Measurements from ENCODE around the gene RAD51B.
"Not testable (repeated sequence)": the region's sequence is repeated elsewhere in the genome, so short reads cannot be mapped to it uniquely, and the experiment has no call there.

Gene RAD51B

DNA sequence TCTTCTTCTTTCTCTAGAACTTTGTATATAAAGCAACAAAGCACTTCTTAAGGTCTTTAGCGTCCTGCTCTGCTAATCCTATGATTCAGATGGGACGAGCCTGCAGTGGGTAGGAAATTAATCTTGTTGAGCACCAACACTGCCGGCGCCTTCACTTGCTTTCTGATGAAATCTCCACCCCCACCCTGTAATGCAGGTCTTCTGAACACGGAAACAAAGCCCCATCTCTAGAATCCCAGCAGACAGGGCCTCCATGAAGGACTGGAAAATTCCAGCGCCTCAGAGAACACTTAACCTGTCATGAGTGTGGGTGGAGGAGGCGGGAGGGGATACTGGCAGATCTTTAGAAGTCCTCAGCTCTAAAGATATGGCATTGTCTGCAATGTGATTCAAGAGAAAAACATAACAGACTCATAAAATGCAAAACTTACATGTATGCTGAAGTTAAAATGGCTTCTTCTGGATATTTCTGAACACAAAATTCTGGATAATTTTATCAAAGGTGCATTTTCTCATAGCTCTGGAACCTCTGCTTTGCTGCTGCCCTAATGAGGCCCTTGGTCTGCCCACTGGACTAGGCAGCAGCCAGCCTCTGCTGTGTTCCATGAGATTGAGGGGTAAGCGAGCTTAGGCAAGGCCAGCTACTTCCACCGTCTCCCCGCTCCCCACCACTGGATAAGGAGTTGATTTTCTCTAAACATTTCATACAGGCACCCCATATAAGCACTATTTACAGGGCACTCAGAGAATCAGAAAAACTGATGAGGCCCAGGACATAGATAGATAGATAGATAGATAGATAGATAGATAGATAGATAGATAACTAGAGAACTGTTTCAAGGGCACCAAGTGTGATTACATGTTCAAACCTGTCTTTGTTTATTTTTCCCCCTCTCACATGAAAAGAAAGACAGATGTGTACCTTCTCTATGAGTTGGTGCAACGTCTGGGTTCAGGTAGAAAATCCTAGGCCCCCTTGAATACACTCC lies 930.2 kb downstream of the RAD51B start:
- no peak for FAIRE-seq

DNA sequence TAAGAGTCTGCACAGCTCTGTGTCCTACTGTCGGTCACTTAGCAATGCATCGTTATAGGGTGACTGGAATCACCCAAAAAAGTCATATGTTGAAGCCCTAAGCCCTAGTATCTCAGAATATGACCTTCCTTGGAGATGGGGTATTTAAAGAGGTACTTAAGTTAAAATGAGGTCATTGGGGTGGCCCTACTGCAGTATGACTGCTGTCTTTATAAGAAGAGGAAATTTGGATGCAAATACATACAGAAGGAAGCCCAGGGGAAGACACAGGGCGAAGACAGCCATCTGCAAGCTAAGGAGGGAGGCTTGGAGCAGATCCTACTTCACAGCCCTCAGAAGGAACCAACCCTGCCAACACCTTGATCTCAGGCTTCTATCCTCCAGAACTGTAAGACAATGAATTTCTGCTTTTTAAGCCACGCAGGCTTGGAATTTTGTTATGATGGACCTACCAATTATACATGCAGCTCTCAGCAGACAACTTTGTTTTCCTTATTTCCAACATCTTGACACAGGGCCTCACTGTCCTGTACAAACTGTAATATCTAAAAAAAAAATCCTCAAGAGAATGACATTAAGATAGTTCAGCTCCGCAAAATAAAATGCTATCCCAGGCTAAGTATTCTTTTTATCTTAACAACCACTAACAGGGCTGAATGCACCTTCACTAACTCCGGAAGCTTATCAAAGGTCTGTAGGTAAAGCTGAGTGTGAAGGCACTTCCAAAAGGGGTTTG lies 932.9 kb downstream of the RAD51B start:
- no peak for FAIRE-seq

DNA sequence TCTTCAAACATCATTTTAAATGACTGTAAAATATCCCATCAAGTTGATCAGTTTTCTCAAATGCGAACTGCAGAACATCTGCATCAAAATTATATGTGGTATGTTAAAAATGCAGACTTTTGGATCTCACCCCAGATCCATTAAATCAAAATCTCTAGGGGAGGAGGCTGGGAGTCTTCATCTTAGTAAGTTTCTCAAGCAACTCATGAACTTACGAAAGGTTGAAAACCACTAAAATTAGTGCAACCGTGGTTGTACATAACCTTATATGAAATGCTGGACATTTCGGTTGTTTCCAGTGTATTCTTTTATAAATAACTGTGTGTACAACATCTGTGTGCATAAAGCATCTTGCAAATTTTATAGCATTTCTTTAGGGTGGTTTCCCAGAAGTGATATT lies 934.1 kb downstream of the RAD51B start:
- no peak for FAIRE-seq

DNA sequence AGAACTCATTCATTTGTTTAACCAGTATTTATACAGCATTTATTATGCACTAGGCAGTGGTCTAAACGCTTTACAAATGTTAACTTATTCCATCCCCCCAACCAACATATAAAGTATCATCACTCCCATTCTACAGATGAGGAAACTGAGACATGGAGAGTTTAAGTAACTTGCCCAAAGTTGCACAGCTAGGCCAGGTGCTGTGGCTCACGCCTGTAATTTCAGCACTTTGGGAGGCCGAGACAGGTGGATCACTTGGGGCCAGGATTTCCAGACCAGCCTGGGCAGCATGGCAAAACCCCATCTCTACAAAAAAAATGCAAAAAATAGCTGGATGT lies 935.4 kb downstream of the RAD51B start:
- no peak for FAIRE-seq

DNA sequence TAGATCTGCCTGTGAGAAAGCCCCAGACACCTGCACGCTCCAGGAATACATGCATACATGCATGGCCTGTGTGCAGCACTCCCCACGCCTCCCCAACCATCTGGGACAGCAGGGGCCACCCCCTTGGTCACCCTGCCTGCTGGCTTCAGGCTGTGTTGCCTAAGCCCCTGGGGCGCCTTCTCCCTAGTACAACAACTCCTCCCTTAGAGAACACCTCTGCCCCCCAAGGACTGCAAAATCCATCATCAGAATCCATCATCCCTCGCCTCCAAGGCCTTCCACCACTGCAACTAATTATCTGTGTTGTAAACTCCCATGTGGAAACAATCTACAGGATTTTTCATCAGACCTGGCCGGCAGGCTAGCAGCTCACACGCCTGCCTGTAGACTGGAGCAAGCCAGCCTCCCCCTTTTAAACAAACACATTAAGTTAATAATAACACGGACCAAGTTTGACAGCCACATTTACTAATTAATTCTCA lies 936.5 kb downstream of the RAD51B start:
- FAIRE-seq = no peak

DNA sequence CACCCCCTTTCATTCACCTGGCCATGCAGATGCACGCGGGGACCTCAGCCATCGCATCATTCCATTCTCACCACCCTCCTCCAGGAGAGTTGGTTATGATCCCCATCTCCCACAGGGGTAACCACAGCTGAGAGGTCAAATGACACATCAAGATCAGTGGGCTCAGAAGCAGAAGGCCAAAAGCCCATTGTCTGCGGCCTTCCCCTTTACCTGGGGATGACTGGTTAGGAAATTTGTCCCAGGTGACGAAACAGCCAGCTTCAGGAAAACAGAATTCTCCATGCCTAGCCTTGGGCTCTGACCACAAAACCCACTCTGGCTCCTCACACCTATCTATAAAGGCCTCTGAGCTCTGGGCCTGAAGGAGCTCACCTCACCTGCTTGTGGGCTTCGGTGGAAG lies 937.2 kb downstream of the RAD51B start:
- FAIRE-seq = no peak

DNA sequence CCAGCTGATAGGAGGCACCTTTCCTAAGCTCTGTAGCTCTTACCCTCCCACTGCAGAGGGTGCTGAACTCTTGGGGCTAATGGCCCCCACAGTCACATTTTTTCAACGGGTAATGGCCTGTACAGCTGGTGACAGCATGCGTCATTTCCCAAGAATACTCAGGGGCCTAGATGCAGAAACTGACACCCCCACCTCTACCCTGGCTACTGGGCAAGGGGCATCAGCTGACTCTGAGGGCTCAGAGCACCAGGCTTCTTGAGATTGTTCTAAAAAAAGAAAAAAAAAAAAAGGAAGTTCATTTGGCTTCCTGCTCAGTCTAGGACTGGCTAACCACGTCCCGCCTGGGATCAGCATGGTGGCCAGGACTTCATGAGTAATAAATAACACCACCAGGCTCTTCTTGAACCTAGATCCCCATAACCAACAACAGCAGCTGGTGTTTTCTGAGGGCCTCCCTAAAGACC lies 938.1 kb downstream of the RAD51B start:
- FAIRE-seq = no peak

DNA sequence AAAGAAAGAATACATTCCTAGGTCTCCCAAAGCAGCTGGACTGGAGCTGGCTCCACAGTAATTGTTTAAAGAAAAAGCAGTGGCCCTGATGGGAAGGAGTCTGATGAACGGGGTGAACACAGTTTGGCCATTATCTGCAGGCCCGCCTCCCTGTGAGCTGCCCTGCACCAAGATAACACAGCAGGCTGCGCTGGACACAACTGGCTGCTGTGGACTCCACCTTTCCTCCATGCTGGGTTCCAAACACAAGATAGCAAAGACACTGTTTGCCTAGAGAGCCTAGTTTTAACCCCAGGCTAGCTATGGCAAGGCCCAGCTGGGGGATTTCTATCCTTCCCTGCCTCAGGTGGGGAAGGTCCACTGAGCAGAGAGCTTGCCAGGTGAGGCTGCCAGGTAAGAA lies 938.7 kb downstream of the RAD51B start:
- no peak for FAIRE-seq

DNA sequence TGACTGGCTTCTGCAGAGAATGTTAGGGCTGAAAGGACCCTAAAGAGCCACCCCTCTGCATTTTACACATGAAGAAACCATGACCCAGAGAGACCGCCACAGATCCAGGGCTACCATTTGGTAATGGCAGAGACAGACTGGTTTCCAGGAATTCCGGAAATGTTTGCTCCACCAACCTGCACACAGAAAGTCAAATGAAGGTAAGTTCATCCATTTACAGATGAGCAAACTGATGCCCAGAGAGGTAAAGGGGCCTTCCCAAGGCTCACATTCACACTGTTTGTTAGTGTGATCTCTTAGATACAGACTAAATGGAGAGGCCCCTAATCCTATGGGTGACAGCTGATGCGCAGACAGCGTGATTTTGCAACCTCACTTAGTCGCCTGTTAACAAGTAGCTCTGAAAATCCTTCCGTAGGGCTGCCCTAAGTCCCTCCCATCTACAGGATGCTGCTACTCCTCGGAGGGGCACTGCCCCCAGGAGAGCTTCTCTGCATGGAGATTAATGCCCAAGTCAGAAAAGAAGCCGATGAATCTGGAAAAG lies 939.5 kb downstream of the RAD51B start:
- no peak for FAIRE-seq

DNA sequence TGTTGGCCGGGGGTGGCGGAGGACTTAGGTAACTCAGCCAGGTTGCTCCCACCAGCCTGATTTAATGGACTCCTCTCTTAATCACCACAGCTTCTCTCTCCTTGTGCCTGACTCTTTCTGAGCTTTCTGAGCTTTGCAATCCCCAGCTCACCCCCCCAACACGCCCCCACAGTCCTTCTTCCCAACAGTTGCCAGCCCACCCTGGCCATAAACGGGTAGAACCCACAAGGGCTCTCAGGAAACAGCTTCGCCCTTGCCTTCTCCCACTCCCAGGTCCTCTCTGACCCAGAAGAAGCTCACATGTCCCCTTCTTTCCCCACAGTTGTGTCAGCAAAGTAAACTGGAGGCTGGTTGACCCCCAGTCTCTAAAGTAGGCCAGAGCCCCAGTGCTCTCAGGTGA lies 940.4 kb downstream of the RAD51B start:
- no peak for FAIRE-seq

DNA sequence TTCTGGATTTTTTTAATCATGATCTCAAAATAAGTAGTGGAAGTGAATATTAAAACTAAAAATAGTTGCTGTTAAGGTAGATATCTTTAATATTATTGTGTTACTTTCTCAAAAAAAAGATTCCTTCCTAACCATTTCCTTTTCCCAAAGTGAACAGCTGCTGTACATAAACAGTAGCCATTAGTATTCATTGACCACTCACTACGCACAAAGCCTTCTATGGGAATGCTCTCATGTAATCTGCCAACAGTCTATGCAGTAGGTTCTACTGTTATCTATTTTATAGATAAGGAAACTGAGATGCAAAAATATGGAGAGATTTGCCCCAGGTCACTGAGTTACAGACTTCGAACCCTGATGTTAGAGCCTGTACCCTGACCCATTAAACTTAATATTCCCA lies 941.2 kb downstream of the RAD51B start:
- no peak for FAIRE-seq

DNA sequence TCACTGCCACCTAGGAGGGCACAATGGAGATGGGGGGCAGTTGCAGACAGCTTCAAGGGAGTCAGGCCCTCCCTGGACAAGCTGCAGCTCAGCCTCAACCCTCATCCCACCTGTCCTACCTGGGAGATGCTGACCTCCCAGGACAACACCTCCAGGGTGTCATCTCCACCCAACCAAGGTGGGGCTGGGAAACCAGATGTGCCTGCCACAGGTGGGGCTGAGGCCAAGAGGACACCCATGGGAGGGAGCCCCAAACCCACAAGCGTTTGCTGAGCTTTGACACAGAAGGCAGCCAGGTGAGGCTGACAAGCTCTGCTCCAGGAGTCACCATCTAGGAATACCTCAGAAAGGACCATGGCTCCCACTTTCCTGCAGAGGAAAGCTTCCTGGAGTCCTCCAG lies 941.8 kb downstream of the RAD51B start:
- FAIRE-seq = no peak

DNA sequence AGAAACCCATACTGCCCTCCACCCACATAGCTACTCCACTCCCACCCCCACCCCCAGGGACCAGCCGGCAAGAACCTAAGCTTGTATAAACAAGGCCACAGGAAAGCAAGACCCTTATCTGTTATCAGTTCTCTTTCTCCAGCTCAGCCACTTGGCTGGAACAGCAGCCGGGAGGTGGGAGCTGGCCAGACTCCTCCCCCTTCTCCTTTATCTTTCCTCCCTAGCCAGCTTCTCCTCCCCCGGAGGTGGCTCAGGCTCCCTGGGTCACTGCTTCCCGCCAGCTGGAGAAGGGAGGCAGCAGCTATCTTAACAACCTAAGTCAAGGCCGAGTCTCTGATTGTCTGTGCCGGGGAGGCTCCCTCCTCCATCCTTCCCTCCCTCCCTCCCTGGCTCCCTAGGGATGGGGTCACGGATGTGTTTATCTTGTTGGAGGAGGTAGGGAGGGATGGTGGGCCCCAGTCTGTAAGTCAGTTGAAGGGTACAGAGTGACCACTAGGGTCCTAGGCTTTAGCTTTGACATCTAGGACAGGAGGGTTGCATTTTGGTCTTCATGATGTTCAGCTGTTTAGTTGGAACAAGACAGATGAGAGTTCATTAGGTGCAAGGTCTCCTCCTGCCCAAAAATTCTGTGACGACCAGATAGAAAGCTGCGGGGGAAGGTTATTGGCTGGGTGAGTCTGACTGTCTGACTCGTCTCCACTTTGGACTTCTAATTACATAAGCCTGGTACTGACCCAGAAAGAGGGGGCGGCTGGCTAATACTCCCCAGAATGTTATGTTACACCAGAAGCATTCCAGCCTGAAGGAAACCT lies 943.6 kb downstream of the RAD51B start:
- no peak for FAIRE-seq

DNA sequence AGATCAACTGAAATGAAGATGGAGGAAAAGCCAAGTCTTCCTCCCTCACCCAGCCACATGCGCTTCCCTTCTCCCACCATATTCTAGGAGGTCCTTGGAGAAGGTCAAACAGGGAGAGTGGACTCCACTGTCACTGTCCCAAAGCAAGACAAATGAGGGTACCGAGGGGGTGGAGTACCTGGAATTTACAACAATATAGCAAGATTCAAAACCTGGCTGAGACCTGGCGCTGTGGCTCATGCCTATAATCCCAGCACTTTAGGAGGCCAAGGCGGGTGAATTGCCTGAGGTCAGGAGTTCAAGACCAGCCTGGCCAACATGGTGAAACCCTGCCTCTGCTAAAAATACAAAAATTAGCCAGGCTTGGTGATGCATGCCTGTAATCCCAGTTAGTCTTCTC lies 944.3 kb downstream of the RAD51B start:
- FAIRE-seq = not testable (repeated sequence)

DNA sequence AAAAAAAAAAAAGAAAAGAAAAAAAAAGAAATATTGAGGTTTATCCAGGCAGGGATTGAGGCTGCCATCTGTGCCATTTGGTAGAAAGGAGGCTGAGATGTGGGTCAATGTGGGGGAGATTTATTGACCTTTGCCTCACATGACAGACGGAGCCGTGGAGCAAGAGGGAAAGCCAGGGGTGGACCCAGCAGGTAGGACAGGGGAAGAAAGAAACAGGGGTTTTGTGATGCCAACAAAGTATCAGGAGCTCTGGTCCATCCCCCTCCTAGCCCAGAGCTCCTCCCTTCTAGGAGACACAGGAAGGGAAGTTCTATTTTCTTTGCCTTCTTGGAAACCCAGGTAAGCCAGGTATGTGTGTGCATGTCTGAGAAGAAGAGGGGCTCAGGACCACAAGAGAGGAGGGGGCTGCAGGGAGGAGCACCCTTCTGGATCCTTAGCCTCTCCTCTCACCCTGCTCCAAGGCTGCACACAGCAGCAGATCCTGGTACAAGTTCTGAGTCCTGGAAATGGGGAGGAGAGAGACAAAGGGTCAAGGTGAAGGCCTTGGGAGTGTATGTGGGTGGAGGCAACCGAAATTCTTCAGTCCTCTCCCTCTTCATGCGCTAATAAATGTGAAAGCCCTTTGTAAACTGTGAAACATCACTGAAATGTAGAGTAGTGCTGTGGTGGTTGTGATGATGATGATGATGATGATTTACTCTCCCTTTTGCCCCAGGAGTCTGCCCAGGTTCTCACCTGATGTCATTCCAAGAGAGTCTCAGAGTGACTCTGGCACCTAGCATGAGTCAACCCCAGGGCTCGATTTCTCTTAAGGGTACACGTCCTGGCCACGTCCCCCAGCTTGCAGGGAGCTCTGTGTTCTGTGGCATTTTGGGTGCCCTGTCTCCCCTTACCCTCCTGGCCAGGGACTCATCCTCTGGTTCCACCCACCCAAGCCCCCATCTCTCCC lies 947.0 kb downstream of the RAD51B start:
- FAIRE-seq = no peak

DNA sequence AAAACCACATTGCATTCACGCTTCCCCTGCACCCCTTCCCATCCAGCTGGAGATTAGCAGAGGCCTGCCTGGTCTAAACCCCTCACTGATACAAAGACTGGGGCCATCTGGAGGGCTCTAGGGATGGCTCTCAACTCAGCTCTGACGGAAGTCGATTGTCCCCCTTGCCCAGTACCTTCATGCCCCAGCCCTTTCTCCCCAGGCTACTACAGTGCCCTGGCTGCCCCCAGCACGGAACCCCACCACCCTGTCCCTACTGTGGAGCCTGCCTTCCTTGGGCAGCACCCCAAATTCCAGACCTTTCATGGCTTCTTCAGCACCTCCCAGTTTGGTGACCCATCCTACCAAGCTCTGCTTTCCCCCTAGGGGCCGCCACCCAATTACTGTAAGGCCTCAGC lies 947.7 kb downstream of the RAD51B start:
- FAIRE-seq = no peak

DNA sequence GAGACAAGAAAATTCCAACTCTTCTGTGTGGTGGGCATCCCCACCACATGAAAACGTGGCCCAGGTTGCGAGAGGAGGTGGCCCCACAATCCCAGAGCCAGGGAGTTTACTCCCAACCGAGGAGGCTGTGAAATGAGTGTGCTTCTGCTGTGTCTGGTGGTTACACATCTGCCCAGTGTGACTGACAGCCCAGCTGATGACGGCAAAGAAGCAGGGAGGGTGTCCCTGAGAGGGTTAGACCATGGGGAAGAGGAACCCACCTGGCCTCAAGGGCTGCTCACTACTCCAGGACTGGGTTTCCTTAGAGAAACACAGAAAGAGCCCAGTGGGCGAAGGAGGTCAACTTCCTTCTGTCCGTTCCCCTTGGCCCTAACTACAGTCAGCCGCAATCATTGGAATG lies 948.7 kb downstream of the RAD51B start:
- no peak for FAIRE-seq

DNA sequence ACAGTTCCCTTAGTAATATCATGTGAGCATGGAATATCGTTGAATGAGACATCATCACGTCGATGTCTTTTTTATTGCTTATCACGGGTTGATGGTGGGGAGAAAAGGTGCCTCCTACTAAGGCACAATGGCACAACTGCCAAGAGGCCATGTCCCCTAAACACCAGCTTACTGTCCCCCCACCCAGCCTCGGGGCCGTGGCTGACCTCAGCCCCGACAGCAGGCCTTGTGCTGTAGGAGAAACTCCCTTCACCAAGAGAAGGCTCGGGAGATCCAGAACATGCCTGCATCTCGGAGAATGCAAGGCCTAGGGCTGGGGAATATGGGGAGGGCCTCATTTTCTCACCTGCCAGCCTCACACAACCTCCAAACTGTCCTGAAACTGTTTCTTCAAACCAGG lies 950.5 kb downstream of the RAD51B start:
- FAIRE-seq = no peak

DNA sequence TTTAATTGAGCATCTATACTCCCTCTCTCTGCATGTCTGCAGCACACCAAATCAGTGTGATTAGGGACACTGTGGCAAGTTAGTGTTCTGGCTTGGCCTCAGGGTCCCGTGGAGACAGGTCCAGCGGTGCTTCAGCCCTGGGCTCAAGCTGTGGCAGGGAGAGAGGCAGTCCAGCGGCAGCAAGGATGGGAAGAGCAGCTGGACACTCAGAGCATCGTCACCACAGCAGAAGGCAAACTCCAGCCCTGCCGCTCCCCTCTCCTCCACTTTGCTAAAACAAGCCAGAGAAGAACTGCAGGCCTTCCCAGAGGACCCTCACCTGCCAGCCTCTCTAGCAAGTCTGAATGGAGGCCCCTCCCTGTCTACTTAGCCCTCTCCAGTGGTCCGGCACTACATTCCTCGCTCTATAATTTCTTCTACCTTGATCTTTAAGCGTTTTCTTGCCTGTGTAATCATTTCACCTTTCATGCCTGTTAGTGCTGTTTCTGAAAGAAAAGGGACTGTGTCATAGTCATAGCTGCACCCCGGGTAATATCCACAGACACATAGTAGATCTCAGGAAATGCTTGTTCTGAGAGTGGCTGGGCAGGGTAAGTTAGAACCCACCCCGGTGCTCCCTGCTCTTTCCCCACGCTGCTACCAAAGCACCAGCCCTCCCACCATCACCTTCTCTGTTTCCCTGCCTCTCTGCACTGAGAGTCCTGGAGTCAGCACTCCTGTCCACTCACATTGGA lies 951.1 kb downstream of the RAD51B start:
- no peak for FAIRE-seq

DNA sequence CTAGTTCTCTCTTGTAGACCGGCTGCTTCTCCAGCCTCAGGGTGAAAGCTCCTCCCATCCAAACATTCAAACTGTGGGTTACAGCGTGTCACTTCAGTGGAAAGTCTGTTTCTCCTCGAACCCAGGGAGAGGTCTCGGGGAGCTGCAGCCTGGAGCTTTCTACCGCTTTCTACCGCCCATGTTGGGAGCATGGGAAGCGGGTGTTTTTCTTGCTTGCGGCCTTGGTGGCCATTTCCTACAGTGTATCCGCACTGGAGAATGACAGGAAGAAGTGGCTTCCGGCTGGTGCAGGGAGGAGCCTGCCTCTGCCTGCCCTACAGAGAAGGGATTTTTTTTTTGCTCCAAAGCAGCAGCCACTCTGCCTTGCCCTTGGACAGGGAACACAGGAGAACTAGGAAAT lies 952.1 kb downstream of the RAD51B start:
- no peak for FAIRE-seq

Measured in TTC549 (cell line).